CD4-positive, alpha-beta T cell (primary cell): ENCODE results near the gene DMTF1. TPM values are rescaled to one million over a fixed set of nuclear protein-coding genes. Genes with fewer than 3 reads are reported as not detected.
A peak's percentile ranks its signal among the peaks of the same experiment; 100 is the strongest.

ENCODE experiments used
- ATAC-seq: fragments of 200-7000 bp; cut with Tn5 transposase; one replicate; pipeline ENCODE4 v1.10.0; 2022; ENCODE audit warnings: mild to moderate bottlenecking; ENCODE audit not compliant: poor library complexity
- CTCF ChIA-PET: fragments of 350-600 bp; sonication (Branson Sonifier 250); formaldehyde crosslinking; loops from one replicate; lab custom pipeline; 2021; ENCODE audit warnings: antibody characterized with exemption, inconsistent platforms; lab: Charles Lee
- POLR2A ChIA-PET: fragments of 350-600 bp; sonication (Branson Sonifier 250); formaldehyde crosslinking; loops from one replicate; lab custom pipeline; 2021; ENCODE audit warnings: antibody characterized with exemption, inconsistent platforms; lab: Charles Lee
- DNase-seq, 14 experiments: peaks; one replicate each; pipeline ENCODE4 v3.0.0-alpha.2; 2013 to 2020; ENCODE audit warnings: mixed read lengths in 2 of 14
- H3K27ac ChIP-seq, 2 donors: one replicate each; pipeline versions ENCODE4 v1.5.1 to v1.7.0; 2013; ENCODE audit warnings: low read length in 2 of 2, low read depth in 1 of 2, mild to moderate bottlenecking in 1 of 2
- H3K27me3 ChIP-seq, 2 experiments: 1 replicate in 1 of 2; 2 replicates in 1 of 2; pipeline versions ENCODE4 v1.6.1 to v1.7.0; 2013; ENCODE audit warnings: low read length in 2 of 2, control low read depth in 1 of 2, mild to moderate bottlenecking in 1 of 2, moderate library complexity in 1 of 2; ENCODE audit not compliant: insufficient read depth in 2 of 2, control insufficient read depth in 1 of 2
- H3K36me3 ChIP-seq: one replicate; pipeline ENCODE4 v1.6.1; 2013; ENCODE audit warnings: low read length, control low read depth; ENCODE audit not compliant: insufficient read depth
- H3K4me1 ChIP-seq: one replicate; pipeline ENCODE4 v1.6.1; 2013; ENCODE audit warnings: low read length, control low read depth; ENCODE audit not compliant: insufficient read depth
- H3K4me3 ChIP-seq: one replicate; pipeline ENCODE4 v1.5.1; 2013; ENCODE audit warnings: mild to moderate bottlenecking, low read length, moderate library complexity
- H3K9me3 ChIP-seq, 2 experiments: 1 replicate in 1 of 2; 2 replicates in 1 of 2; pipeline versions ENCODE4 v1.6.1 to v1.7.0; 2013; ENCODE audit warnings: low read length in 2 of 2, mild to moderate bottlenecking in 2 of 2, control low read depth in 1 of 2, moderate library complexity in 1 of 2; ENCODE audit not compliant: control insufficient read depth in 1 of 2, insufficient read depth in 1 of 2
- H3K27ac Mint-ChIP-seq: one replicate; pipeline ENCODE4 v1.8.0; 2020; ENCODE audit warnings: mixed read lengths
- H3K27me3 Mint-ChIP-seq: one replicate; pipeline ENCODE4 v1.8.0; 2021; ENCODE audit warnings: mixed read lengths
- H3K36me3 Mint-ChIP-seq: one replicate; pipeline ENCODE4 v1.8.0; 2021; ENCODE audit warnings: low read depth, mixed read lengths
- H3K4me1 Mint-ChIP-seq: one replicate; pipeline ENCODE4 v1.8.0; 2021; ENCODE audit warnings: low read depth, mixed read lengths
- H3K4me3 Mint-ChIP-seq: one replicate; pipeline ENCODE4 v1.8.0; 2020; ENCODE audit warnings: mild to moderate bottlenecking, mixed read lengths
- H3K9me3 Mint-ChIP-seq: one replicate; pipeline ENCODE4 v1.8.0; 2020; ENCODE audit warnings: mixed read lengths
- CTCF ChIP-seq: fragments of 200-600 bp; IDR thresholded peaks from one replicate; pipeline ENCODE4 v1.8.0; 2022; ENCODE audit warnings: antibody characterized with exemption, mild to moderate bottlenecking
- intact Hi-C, 2 experiments: fragments of 100-400 bp; cut with DNase I in 1 of 2; cut with micrococcal nuclease in 1 of 2; formaldehyde crosslinking; loops; one replicate each; pipeline versions ENCODE4 v1.15.1 to v1.9.0; 2023 to 2025; cut with DNase I, micrococcal nuclease
- total RNA-seq, 174 experiments: library from RNA in 2 of 174; stranded (reverse) in 2 of 174; gene quantifications; one replicate each; pipeline ENCODE4 v1.2.3 and lab custom pipeline; 2021 to 2026

DMTF1 gene
- total RNA-seq, 2 experiments from 2014 or later, result 114 to 115 TPM

GRCh38 chr7:87220026-87220733 is 67.9 kb downstream of the DMTF1 start:
- DNase-seq (peak; percentile 64 to 91 (median 78)), ATAC-seq (peak; percentile 60)
- TF ChIP-seq CTCF, result peak; percentile 12
- Histone ChIP-seq H3K27me3 (no peaks in the 10 kb centered on the region), H3K27ac (peak overlapping the region; percentile 83 to 97), H3K36me3 (no peaks in the 10 kb centered on the region), H3K4me3 (peak overlapping the region; percentile 89), H3K4me1 (peaks cover 36% of the 10 kb centered on the region), H3K9me3 (no peaks in the 10 kb centered on the region)
- Mint-ChIP-seq H3K27me3 (no peaks in the 10 kb centered on the region), H3K9me3 (no peaks in the 10 kb centered on the region), H3K4me1 (peaks cover 44% of the 10 kb centered on the region), H3K27ac (peak overlapping the region; percentile 92), H3K4me3 (peak overlapping the region; percentile 100), H3K36me3 (peaks cover 36% of the 10 kb centered on the region)
- ChIA-PET CTCF (interaction anchor here (0.9 to 2.9 kb wide), 12 partner anchors 10 to 161 kb away, joined by 3 to 12 read pairs (median 8); partner anchors contain the start of genes DMTF1 and ELAPOR2), POLR2A (interaction anchor here (0.7 to 13.2 kb wide), 24 partner anchors 9 to 714 kb away, joined by 3 to 357 read pairs (median 8); partner anchors contain the start of genes ADAM22, CROT, DMTF1 and ELAPOR2)
- intact Hi-C loops, result loop anchor here in 1 of 2 experiments (5.0 kb wide), 1 partner anchor 163 kb away; the partner anchor contains the start of gene ELAPOR2

- peak overlapping the region; percentile 89 for H3K4me3 ChIP-seq
- Mint-ChIP-seq H3K36me3 (peaks cover 36% of the 10 kb centered on the region), H3K27ac (peak overlapping the region; percentile 92), H3K9me3 (no peaks in the 10 kb centered on the region), H3K4me3 (peak overlapping the region; percentile 100), H3K4me1 (peaks cover 39% of the 10 kb centered on the region), H3K27me3 (no peaks in the 10 kb centered on the region)
- ATAC-seq (no peak), DNase-seq (peak in 1 of 14 experiments; percentile 15)
- H3K4me1 ChIP-seq, result peaks cover 31% of the 10 kb centered on the region
- H3K27me3 ChIP-seq, result no peaks in the 10 kb centered on the region
- intact Hi-C loops, result loop anchor here in 1 of 2 experiments (5.0 kb wide), 1 partner anchor 163 kb away; the partner anchor contains the start of gene ELAPOR2
- no peak overlapping the region for H3K27ac ChIP-seq
- ChIA-PET CTCF (interaction anchor here (1.3 to 2.9 kb wide), 7 partner anchors 9 to 161 kb away, joined by 3 to 12 read pairs (median 10); partner anchors contain the start of genes DMTF1 and ELAPOR2), POLR2A (interaction anchor here (0.7 to 13.2 kb wide), 17 partner anchors 9 to 408 kb away, joined by 3 to 357 read pairs (median 17); partner anchors contain the start of genes CROT, DMTF1, ELAPOR2 and RUNDC3B)
- no peaks in the 10 kb centered on the region for H3K9me3 ChIP-seq
- TF ChIP-seq CTCF, result no peak
- H3K36me3 ChIP-seq, result no peaks in the 10 kb centered on the region
Measured at GRCh38 chr7:87220734-87221215, 68.5 kb downstream of the DMTF1 start.

- Histone ChIP-seq H3K27me3 (no peaks in the 10 kb centered on the region), H3K4me3 (no peak overlapping the region), H3K36me3 (no peaks in the 10 kb centered on the region), H3K27ac (no peak overlapping the region), H3K4me1 (peaks cover 7% of the 10 kb centered on the region), H3K9me3 (no peaks in the 10 kb centered on the region)
- H3K4me1 Mint-ChIP-seq, result peaks cover 15% of the 10 kb centered on the region
- POLR2A ChIA-PET, result interaction anchor here (13.2 kb wide), 1 partner anchor 69 kb away, joined by 357 read pairs; the partner anchor contains the start of gene DMTF1
- H3K9me3 Mint-ChIP-seq, result no peaks in the 10 kb centered on the region
- H3K27ac Mint-ChIP-seq, result no peak overlapping the region
- DNase-seq (no peak), ATAC-seq (no peak)
- H3K4me3 Mint-ChIP-seq, result no peak overlapping the region
- intact Hi-C loops, result loop anchor here in 1 of 2 experiments (2.0 to 5.0 kb wide), 2 partner anchors 71 to 166 kb away; partner anchors contain the start of genes DMTF1 and ELAPOR2
- H3K36me3 Mint-ChIP-seq, result peaks cover 15% of the 10 kb centered on the region
- TF ChIP-seq CTCF, result no peak
- no peaks in the 10 kb centered on the region for H3K27me3 Mint-ChIP-seq
- CTCF ChIA-PET, result no interaction called here
Measured at GRCh38 chr7:87223666-87224065, 71.4 kb downstream of the DMTF1 start.
